HepG2 (cell line): ENCODE results near the gene TEAD4. TPM values are rescaled to one million over a fixed set of nuclear protein-coding genes. Genes with fewer than 3 reads are reported as not detected.

Experiments
- ATAC-seq: fragments of 200-7000 bp; cut with Tn5 transposase; 3 replicates; pipeline ENCODE4 v1.9.1; 2020; ENCODE audit warnings: mild to moderate bottlenecking, moderate library complexity
- BruUV-seq: library from RNA; stranded (reverse); fragments of 400-500 nt; replicated peaks from 2 replicates; lab custom pipeline; 2021; lab: Mats Ljungman, UMichigan
- CTCF ChIA-PET: fragments of 300-600 bp; formaldehyde crosslinking; extraction: SDS; loops from one replicate; lab custom pipeline; 2021; ENCODE audit warnings: low total read pairs, inconsistent platforms, low intra/inter-chr PET ratio; lab: Yijun Ruan, JAX
- POLR2A ChIA-PET: fragments of 350-600 bp; sonication (Branson Sonifier 250); formaldehyde crosslinking; loops from one replicate; lab custom pipeline; 2020; ENCODE audit warnings: antibody characterized with exemption, inconsistent platforms; lab: Yijun Ruan, JAX
- DNase-seq: peaks from one replicate; pipeline ENCODE4 v3.0.0-alpha.2; 2015; ENCODE audit warnings: low spot score
- FAIRE-seq: peaks from 3 replicates; lab custom pipeline; 2011; peaks lifted over from hg19 to GRCh38; lab: Jason Lieb, UNC
- H2AFZ ChIP-seq: one replicate; pipeline ENCODE4 v1.6.1; 2011; ENCODE audit warnings: low read length, inconsistent platforms
- H3K27ac ChIP-seq: fragments of 300-600 bp; 3 replicates; pipeline ENCODE4 v1.8.0; 2011; ENCODE audit warnings: mixed run types, mild to moderate bottlenecking, mixed read lengths, low read length, inconsistent platforms; ENCODE audit not compliant: insufficient read depth; ENCODE audit errors: extremely low read length
- H3K27me3 ChIP-seq, 2 experiments: fragments of 200-600 bp in 1 of 2; 2 replicates in 1 of 2; 3 replicates in 1 of 2; pipeline versions ENCODE4 v1.6.0 to v1.8.0; 2011; ENCODE audit warnings: low read length in 2 of 2, mild to moderate bottlenecking in 2 of 2, moderate library complexity in 2 of 2, inconsistent platforms in 1 of 2; ENCODE audit not compliant: insufficient read depth in 2 of 2, control insufficient read depth in 1 of 2
- H3K36me3 ChIP-seq, 2 experiments: fragments of 200-600 bp in 1 of 2; replicated peaks in 1 of 2; 2 replicates in 1 of 2; 3 replicates in 1 of 2; pipeline versions ENCODE4 v1.5.1 to v1.8.0; 2011; ENCODE audit warnings: low read length in 2 of 2, inconsistent platforms in 1 of 2; ENCODE audit not compliant: insufficient read depth in 2 of 2, control insufficient read depth in 1 of 2
- H3K4me1 ChIP-seq: 2 replicates; pipeline ENCODE4 v1.5.1; 2012; ENCODE audit warnings: low read length, inconsistent platforms; ENCODE audit not compliant: insufficient read depth
- H3K4me2 ChIP-seq: 2 replicates; pipeline ENCODE4 v1.6.0; 2011; ENCODE audit warnings: low read depth, low read length, inconsistent platforms
- H3K4me3 ChIP-seq, 3 experiments: fragments of 200-600 bp in 1 of 3; sonication (generic), shearing (Covaris generic) in 1 of 3; replicated peaks in 1 of 3; 2 replicates each; pipeline ENCODE4 v1.5.1; 2011 to 2016; ENCODE audit warnings: low read length in 3 of 3, inconsistent platforms in 2 of 3, low read depth in 2 of 3, mild to moderate bottlenecking in 2 of 3, control low read depth in 1 of 3, mixed read lengths in 1 of 3; ENCODE audit not compliant: insufficient read depth in 1 of 3
- H3K79me2 ChIP-seq: one replicate; pipeline ENCODE4 v1.6.1; 2011; ENCODE audit warnings: low read length, inconsistent platforms; ENCODE audit not compliant: insufficient read depth
- H3K9ac ChIP-seq: 2 replicates; pipeline ENCODE4 v1.6.0; 2011; ENCODE audit warnings: mild to moderate bottlenecking, low read depth, low read length, inconsistent platforms; ENCODE audit not compliant: insufficient read depth
- H3K9me3 ChIP-seq: 2 replicates; pipeline ENCODE4 v1.5.1; 2012; ENCODE audit warnings: mild to moderate bottlenecking, low read length
- H4K20me1 ChIP-seq: 2 replicates; pipeline ENCODE4 v1.6.0; 2011; ENCODE audit warnings: inconsistent platforms, mild to moderate bottlenecking, low read length, moderate library complexity; ENCODE audit not compliant: insufficient read depth
- AGO2 ChIP-seq: fragments of 200-400 bp; formaldehyde crosslinking; optimal IDR thresholded peaks from 2 replicates; pipeline ENCODE3; 2017; ENCODE audit warnings: mild to moderate bottlenecking, low read depth, low read length, moderate library complexity
- HNRNPL ChIP-seq: fragments of 200-400 bp; formaldehyde crosslinking; IDR thresholded peaks from 2 replicates; pipeline ENCODE4 v1.6.1; 2017; ENCODE audit warnings: mild to moderate bottlenecking, low read depth, low read length
- PHF5A ChIP-seq: IDR thresholded peaks from one replicate; pipeline ENCODE4 v1.6.1; 2018; ENCODE audit warnings: low read depth, missing genetic modification reagents; ENCODE audit not compliant: unreplicated experiment
- POLR2AphosphoS2 ChIP-seq: IDR thresholded peaks from 2 replicates; pipeline ENCODE4 v1.6.1; 2011; ENCODE audit warnings: low read depth, low read length, improper control_type of control experiment
- RFX5 ChIP-seq: IDR thresholded peaks from 2 replicates; pipeline ENCODE4 v1.6.1; 2011; ENCODE audit warnings: low read depth, low read length, improper control_type of control experiment
- SNRNP70 ChIP-seq: fragments of 200-400 bp; formaldehyde crosslinking; IDR thresholded peaks from 2 replicates; pipeline ENCODE4 v1.6.1; 2017; ENCODE audit warnings: mild to moderate bottlenecking, low read depth, low read length, moderate library complexity
- TMF1 ChIP-seq: sonication (generic); formaldehyde crosslinking; IDR thresholded peaks from 2 replicates; pipeline ENCODE4 v1.8.1; 2022; ENCODE audit warnings: low read depth, missing genetic modification reagents
- ZBTB1 ChIP-seq: sonication (generic); formaldehyde crosslinking; IDR thresholded peaks from 2 replicates; pipeline ENCODE4 v1.4.0; 2020; ENCODE audit warnings: missing genetic modification reagents, borderline replicate concordance
- WGBS: methylation state at CpG from one replicate; pipeline ENCODE4 v1.1.6; 2017; ENCODE audit warnings: low lambda C conversion rate; 5-methylcytosine and 5-hydroxymethylcytosine counted together
- in situ Hi-C: cut with HindIII; loops from 2 replicates; pipeline ENCODE4 v1.10.0; 2017; ENCODE audit warnings: low pct_unique_long_range_greater_than_20kb; ENCODE audit not compliant: extremely low pct_ligation_motif_present
- intact Hi-C: fragments of 100-400 bp; cut with micrococcal nuclease; formaldehyde crosslinking; loops from one replicate; pipeline ENCODE4 v1.10.0; 2022; ENCODE audit not compliant: unreplicated experiment
- polyA plus RNA-seq, 8 experiments: library from polyadenylated mRNA; depleted of rRNA in 3 of 8; stranded (reverse) in 7 of 8; unstranded in 1 of 8; fragments of >200 nt; fragmentation: Illumina TruSeq in 4 of 8; extraction: Trizol in 4 of 8; gene quantifications; 2 replicates each; pipeline versions ENCODE4 v1.2.1 to v1.2.3, GENCODE V29; 2011 to 2016; ENCODE audit warnings: low read depth in 4 of 8, missing spikeins in 1 of 8, mixed read lengths in 1 of 8; ENCODE audit not compliant: insufficient read depth in 1 of 8
- total RNA-seq, 5 experiments: library from RNA; depleted of rRNA; stranded (reverse); fragments of >200 nt; fragmentation: Illumina TruSeq; extraction: Trizol; gene quantifications; 2 replicates each; pipeline ENCODE4 v1.2.3, GENCODE V29; 2016; ENCODE audit warnings: low read depth in 1 of 5
- TF ChIP-seq, protein P1 (sequence below): sonication (generic); formaldehyde crosslinking; IDR thresholded peaks from 2 replicates; pipeline ENCODE4 v1.4.0; 2020; ENCODE audit warnings: missing genetic modification reagents, mild to moderate bottlenecking, borderline replicate concordance

TEAD4 gene
- total and polyA plus RNA-seq, 2 of the 13 experiments (the other 11 are each of a cell fraction or from before 2014, with no cell fraction given) = 45.0 to 69.4 TPM

DNA sequence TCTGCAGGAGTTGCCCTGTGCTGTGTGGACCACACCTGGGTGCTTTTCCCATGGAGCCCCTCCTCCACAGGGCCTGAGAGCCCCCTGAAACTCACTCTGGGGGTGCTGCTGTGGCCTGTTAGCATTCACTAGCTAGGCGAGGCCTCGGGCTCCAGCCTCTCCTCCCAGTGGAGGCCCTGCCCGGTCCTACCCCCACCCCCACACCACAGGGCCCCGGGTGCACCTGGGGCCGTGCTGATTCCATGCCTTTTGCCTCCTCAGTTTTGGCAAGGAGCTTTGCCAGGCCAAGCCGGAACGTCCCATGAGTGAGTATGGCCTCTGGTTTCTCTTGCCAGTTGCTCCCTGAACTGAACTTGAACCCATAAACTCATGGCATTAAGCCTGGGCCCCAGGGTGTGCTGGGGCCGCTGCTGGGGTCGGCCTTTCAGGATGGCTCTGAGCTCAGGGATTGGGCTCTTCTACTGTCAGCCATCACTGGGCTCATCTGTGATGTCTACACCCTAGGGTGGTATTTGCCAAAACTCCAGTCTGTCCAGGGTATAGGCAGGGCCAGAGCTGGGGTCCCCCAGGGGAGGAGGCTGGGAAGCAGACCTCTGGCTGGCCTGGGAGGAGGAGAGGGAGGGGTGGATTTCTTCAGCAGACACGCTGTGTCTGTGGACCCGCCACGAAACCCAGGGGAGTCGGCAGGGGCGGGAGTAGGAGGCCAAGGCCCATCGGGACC lies 59.2 kb downstream of the TEAD4 start (continued):
- TF ChIP-seq, protein P1, sequence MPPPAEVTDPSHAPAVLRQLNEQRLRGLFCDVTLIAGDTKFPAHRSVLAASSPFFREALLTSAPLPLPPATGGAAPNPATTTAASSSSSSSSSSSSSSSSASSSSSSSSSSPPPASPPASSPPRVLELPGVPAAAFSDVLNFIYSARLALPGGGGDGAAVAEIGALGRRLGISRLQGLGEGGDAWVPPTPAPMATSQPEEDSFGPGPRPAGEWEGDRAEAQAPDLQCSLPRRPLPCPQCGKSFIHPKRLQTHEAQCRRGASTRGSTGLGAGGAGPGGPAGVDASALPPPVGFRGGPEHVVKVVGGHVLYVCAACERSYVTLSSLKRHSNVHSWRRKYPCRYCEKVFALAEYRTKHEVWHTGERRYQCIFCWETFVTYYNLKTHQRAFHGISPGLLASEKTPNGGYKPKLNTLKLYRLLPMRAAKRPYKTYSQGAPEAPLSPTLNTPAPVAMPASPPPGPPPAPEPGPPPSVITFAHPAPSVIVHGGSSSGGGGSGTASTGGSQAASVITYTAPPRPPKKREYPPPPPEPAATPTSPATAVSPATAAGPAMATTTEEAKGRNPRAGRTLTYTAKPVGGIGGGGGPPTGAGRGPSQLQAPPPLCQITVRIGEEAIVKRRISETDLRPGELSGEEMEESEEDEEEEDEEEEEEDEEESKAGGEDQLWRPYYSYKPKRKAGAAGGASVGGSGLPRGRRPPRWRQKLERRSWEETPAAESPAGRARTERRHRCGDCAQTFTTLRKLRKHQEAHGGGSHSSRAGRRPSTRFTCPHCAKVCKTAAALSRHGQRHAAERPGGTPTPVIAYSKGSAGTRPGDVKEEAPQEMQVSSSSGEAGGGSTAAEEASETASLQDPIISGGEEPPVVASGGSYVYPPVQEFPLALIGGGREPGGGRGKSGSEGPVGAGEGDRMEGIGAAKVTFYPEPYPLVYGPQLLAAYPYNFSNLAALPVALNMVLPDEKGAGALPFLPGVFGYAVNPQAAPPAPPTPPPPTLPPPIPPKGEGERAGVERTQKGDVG (CRISPR knock-in tag) = no peak
- TF ChIP-seq SNRNP70 (no peak), ZBTB1 (CRISPR knock-in tag) (no peak), PHF5A (no peak), TMF1 (CRISPR knock-in tag) (no peak), RFX5 (no peak)

DNA sequence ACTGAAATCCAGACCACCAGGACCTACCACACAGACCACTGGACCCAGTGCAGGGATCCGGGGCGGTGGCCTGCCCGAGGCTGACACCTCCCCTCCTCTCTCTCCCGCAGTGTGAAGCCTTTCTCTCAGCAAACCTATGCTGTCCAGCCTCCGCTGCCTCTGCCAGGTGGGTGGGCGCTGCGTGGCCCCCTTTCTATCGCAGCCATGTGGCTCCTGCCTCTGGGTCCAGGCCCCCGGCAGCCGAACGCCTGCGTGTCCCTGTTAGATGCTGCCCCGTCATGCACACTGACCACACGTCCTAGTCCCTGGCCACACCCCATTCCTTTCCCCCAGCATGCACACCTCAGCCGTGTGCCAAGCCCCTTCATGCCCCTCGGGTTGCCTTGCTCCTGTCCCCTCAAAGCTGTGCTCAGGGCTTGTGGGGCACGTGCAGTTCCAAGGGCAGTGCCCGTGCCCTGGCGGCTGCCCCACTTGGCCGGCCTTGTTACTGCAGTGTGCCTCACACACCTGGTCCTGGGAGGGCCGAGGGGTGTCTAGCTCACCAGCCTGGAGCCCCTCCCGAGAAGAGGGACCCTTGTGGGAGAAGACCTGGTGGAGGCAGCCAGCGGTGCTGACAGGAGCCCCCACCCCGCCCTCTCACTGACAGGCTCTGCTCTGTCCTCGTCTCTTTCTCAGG lies 59.9 kb downstream of the TEAD4 start:
- in situ Hi-C loops (no loop called here), intact Hi-C loops (no loop called here)
- Histone ChIP-seq H4K20me1 (no peaks in the 10 kb centered on the region), H3K27me3 (no peaks in the 10 kb centered on the region), H2AFZ (no peak overlapping the region), H3K9ac (no peak overlapping the region), H3K4me3 (no peak overlapping the region), H3K4me2 (no peak overlapping the region), H3K27ac (no peak overlapping the region), H3K9me3 (no peaks in the 10 kb centered on the region), H3K79me2 (no peaks in the 10 kb centered on the region), H3K4me1 (no peaks in the 10 kb centered on the region), H3K36me3 (peaks cover 53 to 86% of the 10 kb centered on the region in 2 experiments)
- no TSS peak for BruUV-seq
- no peak; the same call in 2 of the 3 replicates for ATAC-seq
- TF ChIP-seq HNRNPL (0 out of 2 replicates have a peak, but pooled peaks have one; percentile 11), AGO2 (peak; percentile 45), POLR2AphosphoS2 (no peak)
- DNase-seq = no peak
- ChIA-PET POLR2A (no interaction called here), CTCF (no interaction called here)
- 97% methylated on average over 16 of the region's 25 CpGs for WGBS
- no peak for FAIRE-seq
